PC-9 (cell line): ENCODE data around the gene SAMD5.

Experiments used
- CTCF ChIP-seq: fragments of 200-600 bp; sonication (generic); conservative IDR thresholded peaks from 2 replicates; pipeline ENCODE4 v1.6.1; 2017; ENCODE audit warnings: mixed run types, antibody characterized with exemption, mild to moderate bottlenecking, moderate library complexity
- EZH2 ChIP-seq: fragments of 200-600 bp; sonication (generic); IDR thresholded peaks from 2 replicates; pipeline ENCODE4 v1.8.0; 2017; ENCODE audit warnings: antibody characterized with exemption, low read depth

DNA sequence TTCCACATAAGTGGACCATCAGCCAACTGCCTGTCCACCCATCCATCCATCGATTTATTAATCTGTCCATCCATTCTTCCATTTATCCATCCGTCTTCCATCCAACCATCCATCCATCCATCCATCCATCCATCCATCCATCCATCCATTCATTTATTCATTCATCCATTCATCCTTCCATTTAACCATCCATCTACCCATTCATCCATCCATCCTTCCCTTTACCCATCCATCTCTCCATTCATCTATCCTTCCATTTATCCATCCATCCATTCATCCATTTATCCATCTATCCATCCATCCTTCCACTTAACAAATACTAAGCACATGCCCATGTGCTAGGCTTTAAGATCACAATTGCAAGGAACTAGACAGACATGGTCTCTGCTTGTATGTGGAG lies 6.8 kb downstream of the SAMD5 start:
- TF ChIP-seq CTCF (no peak), EZH2 (no peak)
